HG03571 (cell line): Measurements from ENCODE around the gene ALDH3B1.

ENCODE experiments used
- ATAC-seq: cut with Tn5 transposase; IDR thresholded peaks from one replicate; pipeline ENCODE4 v1.9.1; 2021; ENCODE audit not compliant: unreplicated experiment

The ALDH3B1 gene

DNA sequence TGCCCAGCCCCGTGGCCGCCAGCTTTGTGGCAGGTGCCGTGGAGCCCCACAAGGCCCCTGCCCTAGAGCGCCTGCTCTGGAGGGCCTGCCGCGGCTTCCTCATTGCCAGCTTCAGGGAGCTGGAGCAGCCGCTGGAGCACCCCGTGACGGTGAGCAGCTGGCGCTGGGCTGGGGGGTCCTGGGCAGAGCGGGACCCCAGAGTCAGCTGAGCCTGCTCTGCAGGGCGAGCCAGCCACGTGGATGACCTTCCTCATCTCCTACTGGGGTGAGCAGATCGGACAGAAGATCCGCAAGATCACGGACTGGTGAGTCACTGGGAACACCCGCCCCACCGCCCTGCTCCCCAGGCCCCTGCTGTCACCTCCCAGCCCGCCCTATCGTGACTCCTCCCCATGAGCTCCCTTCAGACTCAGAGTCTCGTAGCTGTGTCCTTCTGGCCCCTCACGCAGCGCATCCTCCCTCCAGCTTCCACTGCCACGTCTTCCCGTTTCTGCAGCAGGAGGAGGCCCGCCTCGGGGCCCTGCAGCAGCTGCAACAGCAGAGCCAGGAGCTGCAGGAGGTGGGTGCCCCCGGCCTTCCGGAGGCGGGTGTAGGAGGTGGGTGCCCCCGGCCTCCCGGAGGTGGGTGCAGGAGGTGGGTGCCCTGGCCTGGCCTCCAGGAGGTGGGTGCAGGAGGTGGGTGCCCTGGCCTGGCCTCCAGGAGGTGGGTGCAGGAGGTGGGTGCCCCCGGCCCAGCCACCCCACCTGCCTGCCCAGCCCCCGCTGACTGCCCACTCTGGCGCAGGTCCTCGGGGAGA, 33.4 kb downstream of the ALDH3B1 start:
- no peak for ATAC-seq

DNA sequence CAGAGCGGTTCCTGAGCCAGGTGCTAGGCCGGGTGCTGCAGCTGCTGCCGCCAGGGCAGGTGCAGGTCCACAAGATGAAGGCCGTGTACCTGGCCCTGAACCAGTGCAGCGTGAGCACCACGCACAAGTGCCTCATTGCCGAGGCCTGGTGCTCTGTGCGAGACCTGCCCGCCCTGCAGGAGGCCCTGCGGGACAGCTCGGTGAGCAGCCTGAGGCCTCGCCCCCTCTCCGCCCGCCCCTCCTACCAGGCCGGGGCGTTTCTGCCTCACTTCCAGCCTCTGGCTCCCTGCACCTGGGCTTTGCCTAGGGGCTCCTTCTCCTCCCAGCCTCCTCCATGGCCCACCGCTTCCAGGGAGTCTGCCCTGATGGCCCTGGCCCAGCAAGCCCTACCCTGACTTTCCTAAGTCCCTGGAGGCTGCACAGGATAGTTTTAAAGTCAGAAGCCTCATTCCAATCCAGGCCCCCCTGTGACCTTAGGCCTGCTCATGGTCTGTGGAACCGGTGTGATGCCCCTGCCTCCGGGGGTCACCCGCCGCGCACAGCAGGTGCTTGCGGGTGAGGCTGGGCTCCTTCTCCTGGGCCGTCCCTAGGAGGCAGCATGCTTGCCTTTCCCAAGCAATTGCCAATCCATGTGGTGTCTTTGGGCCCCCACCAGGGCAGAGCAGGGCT, 34.2 kb downstream of the ALDH3B1 start:
- no peak for ATAC-seq

DNA sequence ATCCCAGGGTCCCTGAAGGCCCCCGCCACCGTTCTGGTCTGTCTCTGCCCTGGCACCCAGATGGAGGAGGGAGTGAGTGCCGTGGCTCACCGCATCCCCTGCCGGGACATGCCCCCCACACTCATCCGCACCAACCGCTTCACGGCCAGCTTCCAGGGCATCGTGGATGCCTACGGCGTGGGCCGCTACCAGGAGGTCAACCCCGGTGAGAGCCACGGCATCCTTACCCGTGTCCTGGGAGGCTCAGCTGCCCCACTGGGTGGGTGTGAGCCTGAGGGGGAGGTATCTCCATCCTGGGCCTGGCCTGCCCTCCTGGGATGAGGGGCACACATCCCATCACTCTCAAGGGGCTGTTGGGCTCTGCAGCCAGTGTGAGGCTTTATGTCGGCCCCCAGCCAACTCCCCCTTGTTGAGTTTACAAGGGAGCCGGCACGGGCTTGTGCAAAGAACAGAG, 34.8 kb downstream of the ALDH3B1 start:
- no peak for ATAC-seq

DNA sequence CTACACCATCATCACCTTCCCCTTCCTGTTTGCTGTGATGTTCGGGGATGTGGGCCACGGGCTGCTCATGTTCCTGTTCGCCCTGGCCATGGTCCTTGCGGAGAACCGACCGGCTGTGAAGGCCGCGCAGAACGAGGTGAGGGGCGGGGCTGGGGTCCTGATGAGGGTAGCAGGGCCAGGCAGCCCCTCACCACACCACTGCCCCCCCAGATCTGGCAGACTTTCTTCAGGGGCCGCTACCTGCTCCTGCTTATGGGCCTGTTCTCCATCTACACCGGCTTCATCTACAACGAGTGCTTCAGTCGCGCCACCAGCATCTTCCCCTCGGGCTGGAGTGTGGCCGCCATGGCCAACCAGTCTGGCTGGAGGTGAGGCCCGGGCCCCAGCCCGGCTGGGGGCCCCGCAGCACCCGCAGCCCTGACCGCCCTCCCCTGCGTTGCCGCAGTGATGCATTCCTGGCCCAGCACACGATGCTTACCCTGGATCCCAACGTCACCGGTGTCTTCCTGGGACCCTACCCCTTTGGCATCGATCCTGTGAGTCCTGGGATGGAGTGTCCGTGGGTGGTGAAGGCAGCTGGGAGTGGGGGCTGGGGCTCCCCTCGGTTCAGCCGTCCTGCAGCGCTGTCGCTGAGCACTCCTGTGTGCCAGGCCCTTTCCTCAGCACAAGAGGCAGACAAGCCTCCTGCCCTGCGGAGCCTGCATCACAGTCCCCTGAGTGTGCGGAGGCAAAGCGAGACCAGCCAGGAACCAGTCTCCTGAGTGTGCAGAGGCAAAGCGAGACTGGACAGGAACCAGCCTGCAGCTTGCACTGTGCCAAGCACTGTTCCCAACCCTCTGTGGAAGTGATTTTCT, 37.5 kb downstream of the ALDH3B1 start:
- ATAC-seq = no peak

GRCh38 chr11:68048681-68049508, 38.8 kb downstream of the ALDH3B1 start:
- no peak for ATAC-seq

GRCh38 chr11:68049509-68050370, 39.6 kb downstream of the ALDH3B1 start:
- no peak for ATAC-seq

GRCh38 chr11:68050371-68050841, 40.3 kb downstream of the ALDH3B1 start:
- ATAC-seq = no peak

GRCh38 chr11:68051191-68052136, 41.3 kb downstream of the ALDH3B1 start:
- no peak for ATAC-seq

DNA sequence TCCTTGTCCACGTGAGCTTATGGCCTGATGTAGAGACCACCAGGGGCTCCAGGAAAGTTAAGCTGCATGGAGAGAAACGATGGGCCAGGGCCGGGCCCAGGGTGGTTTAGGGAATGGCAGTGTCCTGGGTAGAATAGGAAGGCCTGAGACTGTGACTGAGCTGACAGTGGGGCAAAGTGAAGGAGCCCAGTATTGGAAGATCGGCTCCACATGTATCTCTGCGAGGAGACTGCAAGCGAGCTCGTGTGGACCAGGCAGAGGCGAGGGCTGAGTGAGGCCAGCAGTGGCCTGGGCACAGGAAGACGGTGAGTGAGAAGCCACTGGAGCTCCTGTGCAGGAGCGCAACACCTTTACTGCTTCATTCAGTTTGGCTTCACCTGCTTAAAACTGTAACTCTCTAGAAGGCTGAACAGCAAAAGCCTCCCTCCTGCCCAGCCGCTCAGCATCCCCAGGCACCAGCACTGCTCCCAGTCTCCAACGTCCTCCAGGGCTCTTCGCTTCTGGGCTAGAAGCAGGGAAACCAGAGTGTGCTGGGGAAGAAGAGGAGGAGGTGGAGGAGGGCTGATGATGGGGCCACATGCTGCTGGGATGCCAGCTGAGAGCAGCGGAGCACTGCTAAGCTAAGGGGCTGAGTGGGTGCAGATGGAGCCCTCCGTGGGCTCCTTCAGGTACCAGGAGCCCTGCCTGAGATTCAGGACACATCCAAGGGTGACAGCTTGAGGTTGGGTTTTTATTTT, 42.2 kb downstream of the ALDH3B1 start:
- no peak for ATAC-seq

DNA sequence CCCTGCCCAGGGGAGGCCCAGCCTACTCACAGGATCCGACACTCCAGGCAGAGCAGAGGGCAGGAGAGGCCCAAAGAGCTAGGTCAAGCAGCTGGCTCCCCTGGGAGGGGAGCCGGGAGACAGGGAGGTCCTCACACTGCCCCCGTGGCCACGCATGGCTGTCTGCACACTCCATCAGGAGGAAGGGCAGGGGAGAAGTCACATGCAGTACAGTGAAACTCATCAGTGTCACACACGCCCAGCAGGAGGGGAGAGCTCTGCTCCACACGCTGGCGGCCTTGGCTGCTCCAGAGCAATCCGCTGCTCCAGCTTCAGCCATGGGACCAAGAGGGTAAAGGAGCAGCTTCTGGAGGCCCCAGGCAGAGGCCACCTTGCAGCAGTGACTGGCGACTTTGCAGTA, 43.0 kb downstream of the ALDH3B1 start:
- no peak for ATAC-seq

DNA sequence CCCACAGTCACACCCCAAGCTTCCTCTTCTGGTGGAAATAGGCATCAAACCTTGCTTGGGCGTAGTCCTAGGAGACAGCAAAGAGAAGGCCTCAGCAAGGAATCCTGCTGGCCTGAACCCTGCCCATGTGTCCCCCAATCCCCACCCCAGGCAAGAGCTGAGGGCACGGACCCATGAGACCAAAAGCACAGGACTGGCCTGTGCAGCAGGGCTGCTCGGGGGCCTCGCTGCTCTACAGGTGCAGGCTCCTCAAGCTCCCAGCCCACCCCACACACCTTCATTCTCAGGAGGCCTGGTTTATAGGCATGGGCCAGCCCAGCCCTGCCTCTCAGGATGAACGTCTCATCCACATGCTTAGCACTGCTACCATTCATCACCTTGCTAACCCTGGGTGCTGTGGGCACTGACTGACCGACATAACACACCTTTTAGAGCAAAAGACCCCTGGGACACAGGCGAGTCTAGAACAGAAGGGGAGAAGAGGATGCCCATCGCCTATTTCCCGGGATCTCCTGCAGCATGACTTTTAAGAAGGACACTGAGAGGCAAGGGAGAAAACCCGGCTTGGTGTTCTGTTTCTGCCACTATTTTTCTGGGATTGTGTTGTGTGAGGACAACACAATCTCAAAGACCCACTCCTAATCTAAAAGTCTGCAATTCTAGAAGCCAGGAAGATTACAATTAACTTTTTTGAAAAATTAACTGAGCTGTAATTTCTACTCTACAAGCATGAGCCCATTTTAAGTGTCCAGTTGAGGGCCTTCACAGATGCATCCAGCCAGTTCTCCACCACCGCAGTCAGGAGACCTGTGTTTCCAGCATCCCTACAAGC, 44.1 kb downstream of the ALDH3B1 start:
- ATAC-seq = no peak

DNA sequence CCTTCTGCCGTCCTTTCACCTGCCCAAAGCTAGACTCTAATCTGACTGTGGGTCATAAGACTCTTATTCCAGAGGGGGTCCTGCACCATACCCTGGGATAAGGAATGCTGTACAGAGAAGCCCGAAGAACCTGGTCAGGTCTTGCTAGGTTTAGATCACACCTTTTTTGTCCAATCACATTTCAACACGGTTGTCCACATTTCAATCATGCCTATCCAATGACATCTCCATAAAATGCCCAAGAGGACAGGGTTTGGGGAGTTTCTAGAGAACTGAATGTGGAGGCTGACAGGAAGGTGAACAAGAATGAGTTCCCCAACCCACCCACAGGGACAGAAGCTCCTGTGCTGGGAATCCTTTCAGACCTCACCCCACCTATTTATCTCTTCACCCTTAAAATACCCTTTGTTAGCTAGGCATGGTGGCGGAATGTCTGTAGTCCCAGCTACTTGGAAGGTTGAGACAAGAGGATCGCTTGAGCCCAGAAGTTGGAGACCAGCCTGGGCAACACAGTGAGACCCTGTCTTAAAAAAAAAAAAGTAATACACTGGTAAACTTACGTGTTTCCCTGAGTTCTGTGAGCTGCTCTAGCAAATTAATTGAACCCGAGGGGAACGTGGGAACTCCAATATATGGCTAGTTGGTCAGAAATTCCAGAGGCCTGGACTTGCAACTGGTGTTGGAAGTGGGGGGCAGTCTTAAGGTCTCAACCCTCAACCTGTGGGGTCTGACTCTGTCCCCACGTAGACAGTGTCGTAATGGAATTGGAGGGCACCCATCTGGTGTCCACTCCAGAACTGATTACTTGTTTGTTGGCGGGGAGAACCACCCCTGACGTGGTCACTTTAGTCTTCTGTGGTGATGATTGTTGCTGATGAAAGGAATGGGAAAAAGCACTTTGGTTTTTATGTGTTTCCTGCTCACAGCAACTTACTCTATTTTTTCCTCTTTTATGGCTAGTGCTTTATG, 46.5 kb downstream of the ALDH3B1 start:
- ATAC-seq = no peak

GRCh38 chr11:68057807-68058206, 47.7 kb downstream of the ALDH3B1 start:
- no peak for ATAC-seq

- ATAC-seq = no peak
Observed at GRCh38 chr11:68061508-68061907, 51.4 kb downstream of the ALDH3B1 start.

GRCh38 chr11:68064926-68065325, 54.8 kb downstream of the ALDH3B1 start:
- no peak for ATAC-seq

DNA sequence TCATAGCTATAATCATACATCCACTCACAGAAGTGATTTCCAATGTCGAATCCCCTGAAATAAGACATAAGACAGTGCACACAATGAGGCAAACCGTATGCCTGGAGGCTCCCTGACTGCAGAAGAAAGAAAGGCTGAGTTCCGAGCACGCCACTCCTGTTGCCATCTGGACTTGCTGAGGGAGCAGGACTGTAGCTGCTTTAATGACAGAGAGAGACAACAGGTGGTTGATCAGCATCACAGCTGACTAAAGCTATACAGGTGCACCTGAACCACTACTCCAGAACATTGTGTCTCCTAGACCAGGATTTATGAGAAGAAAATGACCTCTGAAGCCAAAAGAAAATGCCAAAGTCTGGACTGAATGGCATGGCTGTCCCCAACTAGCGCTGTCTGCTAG, 55.7 kb downstream of the ALDH3B1 start:
- ATAC-seq = no peak
